GM12875 (cell line): ENCODE measurements around the gene SLAMF6.
A peak's percentile ranks its signal among the peaks of the same experiment; 100 is the strongest.

ENCODE experiments used
- H3K4me3 ChIP-seq: one replicate; pipeline ENCODE4 v1.5.1; 2011; ENCODE audit warnings: low read depth, low read length, control low read depth
- CTCF ChIP-seq: IDR thresholded peaks from 2 replicates; pipeline ENCODE4 v1.5.1; 2011; ENCODE audit warnings: low read depth, mild to moderate bottlenecking, control low read depth, inconsistent platforms, low read length, moderate library complexity, borderline replicate concordance; ENCODE audit not compliant: insufficient read depth

The SLAMF6 gene

GRCh38 chr1:160467576-160467975 lies 55.5 kb downstream of the SLAMF6 start:
- H3K4me3 ChIP-seq: no peak overlapping the region
- no peak for TF ChIP-seq CTCF

- no peak overlapping the region for H3K4me3 ChIP-seq
- no peak for TF ChIP-seq CTCF
These were observed 56.1 kb downstream of the SLAMF6 start for GRCh38 chr1:160466961-160467360.

- no peak overlapping the region for H3K4me3 ChIP-seq
- no peak for TF ChIP-seq CTCF
These were observed 57.9 kb downstream of the SLAMF6 start for GRCh38 chr1:160465123-160465522.

GRCh38 chr1:160460683-160461287 lies 62.3 kb downstream of the SLAMF6 start:
- H3K4me3 ChIP-seq: peak overlapping the region; percentile 5

GRCh38 chr1:160460214-160460642 lies 62.8 kb downstream of the SLAMF6 start:
- TF ChIP-seq CTCF: no peak
- H3K4me3 ChIP-seq: peak overlapping the region; percentile 5

More at GRCh38 chr1:160460683-160461287, 62.3 kb downstream of the SLAMF6 start:
- TF ChIP-seq CTCF: no peak

GRCh38 chr1:160459687-160460086 lies 63.4 kb downstream of the SLAMF6 start:
- H3K4me3 ChIP-seq: no peak overlapping the region
- TF ChIP-seq CTCF: no peak

GRCh38 chr1:160459056-160459455 lies 64.0 kb downstream of the SLAMF6 start:
- no peak for TF ChIP-seq CTCF
- H3K4me3 ChIP-seq: no peak overlapping the region
